Activated CD8-positive, alpha-beta T cell treated with anti-CD3 and anti-CD28 coated beads for 36 hours (primary cell): ENCODE data around the gene CTDP1. TPM values are rescaled to one million over a fixed set of nuclear protein-coding genes. Genes with fewer than 3 reads are reported as not detected.
A peak's percentile ranks its signal among the peaks of the same experiment; 100 is the strongest.
"Not testable (repeated sequence)": the region's sequence is repeated elsewhere in the genome, so short reads cannot be mapped to it uniquely, and the experiment has no call there.

Experiments
- ATAC-seq: fragments of 200-7000 bp; cut with Tn5 transposase; one replicate; pipeline ENCODE4 v1.10.0; 2021; ENCODE audit warnings: mild to moderate bottlenecking, moderate library complexity
- CTCF ChIA-PET: fragments of 350-600 bp; sonication (Branson Sonifier 250); formaldehyde crosslinking; loops from one replicate; lab custom pipeline; 2021; ENCODE audit warnings: antibody characterized with exemption; lab: Charles Lee
- POLR2A ChIA-PET: fragments of 350-600 bp; sonication (Branson Sonifier 250); formaldehyde crosslinking; loops from one replicate; lab custom pipeline; 2021; ENCODE audit warnings: antibody characterized with exemption; lab: Charles Lee
- DNase-seq: peaks from one replicate; pipeline ENCODE4 v3.0.0-alpha.2; 2020
- H3K27ac Mint-ChIP-seq: one replicate; pipeline ENCODE4 v1.8.0; 2021; ENCODE audit warnings: mild to moderate bottlenecking, mixed read lengths
- H3K27me3 Mint-ChIP-seq: one replicate; pipeline ENCODE4 v1.8.0; 2021; ENCODE audit warnings: mixed read lengths
- H3K36me3 Mint-ChIP-seq: one replicate; pipeline ENCODE4 v1.8.0; 2021; ENCODE audit warnings: low read depth, mixed read lengths
- H3K4me1 Mint-ChIP-seq: one replicate; pipeline ENCODE4 v1.8.0; 2021; ENCODE audit warnings: low read depth, mixed read lengths
- H3K4me3 Mint-ChIP-seq: one replicate; pipeline ENCODE4 v1.8.0; 2021; ENCODE audit warnings: mild to moderate bottlenecking, moderate library complexity, mixed read lengths
- H3K9me3 Mint-ChIP-seq: one replicate; pipeline ENCODE4 v1.8.0; 2021; ENCODE audit warnings: mixed read lengths
- CTCF ChIP-seq: fragments of 200-600 bp; IDR thresholded peaks from one replicate; pipeline ENCODE4 v1.8.0; 2022; ENCODE audit warnings: antibody characterized with exemption, mild to moderate bottlenecking
- intact Hi-C: fragments of 100-400 bp; cut with micrococcal nuclease; formaldehyde crosslinking; loops from one replicate; pipeline ENCODE4 v1.10.0; 2022
- total RNA-seq, 2 experiments: library from RNA; stranded (reverse); gene quantifications; one replicate each; pipeline ENCODE4 v1.2.3, GENCODE V29; 2021

The CTDP1 gene
- total RNA-seq, 2 experiments from 2014 or later: 54.9 to 55.6 TPM

- H3K36me3 Mint-ChIP-seq: peaks cover 10% of the 10 kb centered on the region
- ATAC-seq (peak; percentile 42), DNase-seq (no peak)
- H3K27ac Mint-ChIP-seq: no peak overlapping the region
- no peaks in the 10 kb centered on the region for H3K27me3 Mint-ChIP-seq
- ChIA-PET POLR2A (interaction anchor here (0.5 to 2.2 kb wide), 2 partner anchors 10 to 357 kb away, joined by 4 to 5 read pairs; no protein-coding TSS in a partner anchor), CTCF (no interaction called here)
- intact Hi-C loops: no loop called here
- peaks cover 42% of the 10 kb centered on the region for H3K4me1 Mint-ChIP-seq
- H3K4me3 Mint-ChIP-seq: no peak overlapping the region
- TF ChIP-seq CTCF: no peak
- no peaks in the 10 kb centered on the region for H3K9me3 Mint-ChIP-seq
Observed at GRCh38 chr18:79690586-79691482, 11.2 kb downstream of the CTDP1 start.

- Mint-ChIP-seq H3K9me3 (no peaks in the 10 kb centered on the region), H3K27me3 (no peaks in the 10 kb centered on the region), H3K4me3 (no peak overlapping the region), H3K36me3 (peaks cover 7% of the 10 kb centered on the region), H3K27ac (no peak overlapping the region), H3K4me1 (peaks cover 35% of the 10 kb centered on the region)
- no peak for TF ChIP-seq CTCF
- CTCF ChIA-PET: no interaction called here
- no peak for ATAC-seq
- DNase-seq: no peak
- intact Hi-C loops: no loop called here
- POLR2A ChIA-PET: no interaction called here
Observed at GRCh38 chr18:79692056-79692455, 12.5 kb downstream of the CTDP1 start.

- CTCF ChIA-PET: no interaction called here
- POLR2A ChIA-PET: no interaction called here
- TF ChIP-seq CTCF: no peak
- Mint-ChIP-seq H3K27ac (no peak overlapping the region), H3K36me3 (peaks cover 13% of the 10 kb centered on the region), H3K9me3 (no peaks in the 10 kb centered on the region), H3K4me1 (peaks cover 31% of the 10 kb centered on the region), H3K4me3 (no peak overlapping the region), H3K27me3 (no peaks in the 10 kb centered on the region)
- intact Hi-C loops: no loop called here
- ATAC-seq (no peak), DNase-seq (no peak)
Observed at GRCh38 chr18:79692886-79693285, 13.3 kb downstream of the CTDP1 start.

- ATAC-seq (no peak), DNase-seq (no peak)
- no peak overlapping the region for H3K4me3 Mint-ChIP-seq
- peaks cover 30% of the 10 kb centered on the region for H3K4me1 Mint-ChIP-seq
- intact Hi-C loops: no loop called here
- no peaks in the 10 kb centered on the region for H3K9me3 Mint-ChIP-seq
- POLR2A ChIA-PET: no interaction called here
- TF ChIP-seq CTCF: no peak
- H3K36me3 Mint-ChIP-seq: peaks cover 20% of the 10 kb centered on the region
- CTCF ChIA-PET: no interaction called here
- H3K27me3 Mint-ChIP-seq: no peaks in the 10 kb centered on the region
- H3K27ac Mint-ChIP-seq: no peak overlapping the region
Observed at GRCh38 chr18:79693561-79694205, 14.1 kb downstream of the CTDP1 start.

- DNase-seq, H3K4me3 Mint-ChIP-seq, POLR2A ChIA-PET, H3K27me3 Mint-ChIP-seq, intact Hi-C loops, ATAC-seq, CTCF ChIA-PET, H3K9me3 Mint-ChIP-seq: not testable (repeated sequence)
- Mint-ChIP-seq H3K27ac (peak overlapping the region; percentile 59), H3K36me3 (peaks cover 26% of the 10 kb centered on the region), H3K4me1 (peaks cover 27% of the 10 kb centered on the region)
Observed at GRCh38 chr18:79694206-79694894, 14.7 kb downstream of the CTDP1 start.
